GM12878 (cell line): ENCODE measurements around the gene NHSL2. TPM values are rescaled to one million over a fixed set of nuclear protein-coding genes. Genes with fewer than 3 reads are reported as not detected.

Experiments
- ATAC-seq: fragments of 200-7000 bp; cut with Tn5 transposase; 3 replicates; pipeline ENCODE4 v1.9.1; 2020; ENCODE audit warnings: mild to moderate bottlenecking, moderate library complexity
- BruUV-seq: library from RNA; stranded (reverse); fragments of 400-500 nt; replicated peaks from 2 replicates; lab custom pipeline; 2021; lab: Mats Ljungman, UMichigan
- CTCF ChIA-PET: fragments of 300-600 bp; sonication (Branson Sonifier 250); formaldehyde crosslinking; extraction: SDS; loops from one replicate; lab custom pipeline; 2021; ENCODE audit warnings: inconsistent platforms; lab: Yijun Ruan, JAX
- POLR2A ChIA-PET: fragments of 350-600 bp; formaldehyde crosslinking; extraction: SDS; loops from one replicate; lab custom pipeline; 2021; ENCODE audit warnings: inconsistent platforms; lab: Charles Lee
- RAD21 ChIA-PET: fragments of 300-600 bp; sonication (Branson Sonifier 250); formaldehyde crosslinking; loops from one replicate; lab custom pipeline; 2023; ENCODE audit warnings: antibody characterized with exemption; ENCODE audit not compliant: unreplicated experiment; lab: Charles Lee
- SMC1A ChIA-PET: fragments of 300-600 bp; sonication (Branson Sonifier 250); formaldehyde crosslinking; loops from one replicate; lab custom pipeline; 2023; ENCODE audit not compliant: unreplicated experiment, uncharacterized antibody; lab: Charles Lee
- DNase-seq: peaks from one replicate; pipeline ENCODE4 v3.0.0-alpha.2; 2011; ENCODE audit warnings: low read depth, low spot score
- FAIRE-seq: peaks from 3 replicates; lab custom pipeline; 2011; peaks lifted over from hg19 to GRCh38; lab: Jason Lieb, UNC
- H2AFZ ChIP-seq: 2 replicates; pipeline ENCODE4 v1.6.0; 2011; ENCODE audit warnings: low read depth, low read length, control low read depth; ENCODE audit not compliant: control insufficient read depth
- H3K27ac ChIP-seq: 2 replicates; pipeline ENCODE4 v1.5.1; 2011; ENCODE audit warnings: control low read depth; ENCODE audit not compliant: control insufficient read depth, insufficient read depth
- H3K27me3 ChIP-seq, 2 experiments: replicated peaks in 1 of 2; 2 replicates each; pipeline versions ENCODE4 v1.6.0 to v1.6.1; 2011; ENCODE audit warnings: low read length in 1 of 2; ENCODE audit not compliant: control insufficient read depth in 2 of 2, insufficient read depth in 2 of 2
- H3K36me3 ChIP-seq, 2 experiments: 2 replicates each; pipeline ENCODE4 v1.5.1; 2011; ENCODE audit warnings: low read length in 1 of 2; ENCODE audit not compliant: control insufficient read depth in 2 of 2, insufficient read depth in 2 of 2
- H3K4me1 ChIP-seq: 2 replicates; pipeline ENCODE4 v1.6.1; 2011; ENCODE audit warnings: mild to moderate bottlenecking, low read length, moderate library complexity, mixed read lengths; ENCODE audit not compliant: control insufficient read depth, insufficient read depth
- H3K4me2 ChIP-seq: 2 replicates; pipeline ENCODE4 v1.6.0; 2011; ENCODE audit warnings: control low read depth; ENCODE audit not compliant: control insufficient read depth, insufficient read depth
- H3K4me3 ChIP-seq: fragments of 200-600 bp; sonication (generic); 2 replicates; pipeline ENCODE4 v1.5.1; 2016
- H3K79me2 ChIP-seq: 2 replicates; pipeline ENCODE4 v1.6.0; 2011; ENCODE audit warnings: low read length; ENCODE audit not compliant: control insufficient read depth, insufficient read depth
- H3K9ac ChIP-seq: 2 replicates; pipeline ENCODE4 v1.8.0; 2011; ENCODE audit warnings: low read length, control low read depth, mixed read lengths; ENCODE audit not compliant: control insufficient read depth, insufficient read depth
- H3K9me3 ChIP-seq: replicated peaks from 3 replicates; pipeline ENCODE4 v1.5.1; 2011; ENCODE audit warnings: mild to moderate bottlenecking, low read length; ENCODE audit not compliant: control insufficient read depth, insufficient read depth
- H4K20me1 ChIP-seq: 2 replicates; pipeline ENCODE4 v1.6.0; 2011; ENCODE audit not compliant: control insufficient read depth, insufficient read depth
- EGR1 ChIP-seq, 2 experiments: IDR thresholded peaks; 1 replicate in 1 of 2; 2 replicates in 1 of 2; pipeline ENCODE4 v1.6.1; 2011 to 2012; ENCODE audit warnings: low read depth in 2 of 2, low read length in 2 of 2, borderline replicate concordance in 1 of 2, mild to moderate bottlenecking in 1 of 2, moderate library complexity in 1 of 2
- FOXK2 ChIP-seq: fragments of 450-650 bp; IDR thresholded peaks from 2 replicates; pipeline ENCODE4 v1.6.1; 2017; ENCODE audit warnings: mild to moderate bottlenecking, moderate library complexity
- MEF2A ChIP-seq: IDR thresholded peaks from 2 replicates; pipeline ENCODE4 v1.6.1; 2011; ENCODE audit warnings: low read depth, mild to moderate bottlenecking, low read length, moderate library complexity; ENCODE audit not compliant: insufficient read depth
- POLR2AphosphoS5 ChIP-seq: IDR thresholded peaks from 2 replicates; pipeline ENCODE4 v1.6.1; 2011; ENCODE audit warnings: mild to moderate bottlenecking, low read length, inconsistent platforms
- SIN3A ChIP-seq: IDR thresholded peaks from 2 replicates; pipeline ENCODE4 v1.6.1; 2012; ENCODE audit warnings: low read depth, low read length, improper control_type of control experiment
- SKIL ChIP-seq: fragments of 450-650 bp; IDR thresholded peaks from 2 replicates; pipeline ENCODE4 v1.6.1; 2017; ENCODE audit warnings: mild to moderate bottlenecking, low read depth, inconsistent platforms; ENCODE audit not compliant: poor library complexity, severe bottlenecking
- SMAD1 ChIP-seq: fragments of 450-650 bp; IDR thresholded peaks from 2 replicates; pipeline ENCODE4 v1.6.1; 2018; ENCODE audit warnings: mild to moderate bottlenecking, low read depth; ENCODE audit not compliant: partially characterized antibody
- SMAD5 ChIP-seq: IDR thresholded peaks from 2 replicates; pipeline ENCODE4 v1.6.1; 2016; ENCODE audit warnings: antibody characterized with exemption, low read depth
- SREBF1 ChIP-seq: IDR thresholded peaks from 2 replicates; pipeline ENCODE4 v1.6.1; 2012; ENCODE audit warnings: mild to moderate bottlenecking, low read length
- STAT1 ChIP-seq: fragments of 450-650 bp; conservative IDR thresholded peaks from 2 replicates; pipeline ENCODE4 v1.6.1; 2014; ENCODE audit warnings: antibody characterized with exemption, mild to moderate bottlenecking
- SUZ12 ChIP-seq: fragments of 200-600 bp; sonication (generic); IDR thresholded peaks from one replicate; pipeline ENCODE4 v1.6.1; 2018; ENCODE audit warnings: antibody characterized with exemption, mild to moderate bottlenecking; ENCODE audit not compliant: unreplicated experiment
- ZBED1 ChIP-seq: IDR thresholded peaks from 2 replicates; pipeline ENCODE4 v1.6.1; 2016; ENCODE audit warnings: borderline replicate concordance
- WGBS: methylation state at CpG from one replicate; pipeline ENCODE4 v1.1.6; 2016; ENCODE audit warnings: low lambda C conversion rate; ENCODE audit not compliant: insufficient replicate concordance, insufficient coverage; ENCODE audit errors: missing lambda C conversion rate; 5-methylcytosine and 5-hydroxymethylcytosine counted together
- in situ Hi-C: fragments of 300-500 bp; cut with MboI; formaldehyde crosslinking; loops from 9 replicates; pipeline ENCODE4 v1.14.3; 2018; ENCODE audit warnings: mixed read lengths
- intact Hi-C: fragments of 100-400 bp; cut with micrococcal nuclease; formaldehyde crosslinking; loops from one replicate; pipeline ENCODE4 v1.14.2; 2022; ENCODE audit not compliant: unreplicated experiment
- polyA plus RNA-seq, 11 experiments: library from polyadenylated mRNA; depleted of rRNA in 4 of 11; unstranded in 6 of 11; stranded (reverse) in 5 of 11; fragments of >200 nt; fragmentation: Nextera tagmentation in 4 of 11; fragmentation: Illumina TruSeq in 1 of 11; extraction: Ambion mirVana in 4 of 11; extraction: Trizol in 1 of 11; gene quantifications; 1 replicate in 1 of 11; 2 replicates in 10 of 11; pipeline versions ENCODE4 v1.2.1 to v1.2.3, GENCODE V29; 2011 to 2016; ENCODE audit warnings: inconsistent platforms in 2 of 11, missing spikeins in 2 of 11, low read depth in 1 of 11
- total RNA-seq, 4 experiments: library from RNA; depleted of rRNA in 3 of 4; stranded (reverse); fragments of >200 nt in 3 of 4; fragmentation: Illumina TruSeq in 1 of 4; extraction: Trizol in 1 of 4; gene quantifications; 2 replicates each; pipeline versions ENCODE4 v1.2.1 to v1.2.3, GENCODE V29; 2013 to 2021
- TF ChIP-seq, protein P1 (sequence below): fragments of 450-650 bp; IDR thresholded peaks from 2 replicates; pipeline ENCODE4 v1.6.1; 2017; ENCODE audit warnings: mild to moderate bottlenecking, moderate library complexity

Gene NHSL2
- total and polyA plus RNA-seq, 10 of the 15 experiments (the other 5 are each of a cell fraction or from before 2014, with no cell fraction given) = 0.05 to 0.53 (median 0.07) TPM; not detected in 2

DNA sequence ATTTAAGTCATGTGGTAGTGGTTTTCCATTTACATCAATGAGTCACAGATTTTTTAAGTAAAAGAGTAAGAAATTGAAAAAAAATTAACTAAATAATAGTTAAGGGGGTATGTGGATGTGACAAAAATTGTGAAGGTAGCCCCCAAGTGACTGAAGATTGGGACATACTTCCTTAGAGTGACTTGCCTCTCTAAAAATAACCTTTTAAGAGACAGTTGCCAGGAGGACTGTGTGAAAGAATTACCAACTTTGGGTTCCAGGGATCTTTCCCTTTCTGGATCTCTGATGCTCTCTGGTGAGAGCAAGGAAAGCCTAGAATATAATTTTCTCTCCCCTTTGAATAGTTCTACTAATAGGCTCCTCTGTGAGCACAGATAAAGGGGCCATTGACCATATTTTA, 42.7 kb downstream of the NHSL2 start (continued):
- TF ChIP-seq, protein P1, sequence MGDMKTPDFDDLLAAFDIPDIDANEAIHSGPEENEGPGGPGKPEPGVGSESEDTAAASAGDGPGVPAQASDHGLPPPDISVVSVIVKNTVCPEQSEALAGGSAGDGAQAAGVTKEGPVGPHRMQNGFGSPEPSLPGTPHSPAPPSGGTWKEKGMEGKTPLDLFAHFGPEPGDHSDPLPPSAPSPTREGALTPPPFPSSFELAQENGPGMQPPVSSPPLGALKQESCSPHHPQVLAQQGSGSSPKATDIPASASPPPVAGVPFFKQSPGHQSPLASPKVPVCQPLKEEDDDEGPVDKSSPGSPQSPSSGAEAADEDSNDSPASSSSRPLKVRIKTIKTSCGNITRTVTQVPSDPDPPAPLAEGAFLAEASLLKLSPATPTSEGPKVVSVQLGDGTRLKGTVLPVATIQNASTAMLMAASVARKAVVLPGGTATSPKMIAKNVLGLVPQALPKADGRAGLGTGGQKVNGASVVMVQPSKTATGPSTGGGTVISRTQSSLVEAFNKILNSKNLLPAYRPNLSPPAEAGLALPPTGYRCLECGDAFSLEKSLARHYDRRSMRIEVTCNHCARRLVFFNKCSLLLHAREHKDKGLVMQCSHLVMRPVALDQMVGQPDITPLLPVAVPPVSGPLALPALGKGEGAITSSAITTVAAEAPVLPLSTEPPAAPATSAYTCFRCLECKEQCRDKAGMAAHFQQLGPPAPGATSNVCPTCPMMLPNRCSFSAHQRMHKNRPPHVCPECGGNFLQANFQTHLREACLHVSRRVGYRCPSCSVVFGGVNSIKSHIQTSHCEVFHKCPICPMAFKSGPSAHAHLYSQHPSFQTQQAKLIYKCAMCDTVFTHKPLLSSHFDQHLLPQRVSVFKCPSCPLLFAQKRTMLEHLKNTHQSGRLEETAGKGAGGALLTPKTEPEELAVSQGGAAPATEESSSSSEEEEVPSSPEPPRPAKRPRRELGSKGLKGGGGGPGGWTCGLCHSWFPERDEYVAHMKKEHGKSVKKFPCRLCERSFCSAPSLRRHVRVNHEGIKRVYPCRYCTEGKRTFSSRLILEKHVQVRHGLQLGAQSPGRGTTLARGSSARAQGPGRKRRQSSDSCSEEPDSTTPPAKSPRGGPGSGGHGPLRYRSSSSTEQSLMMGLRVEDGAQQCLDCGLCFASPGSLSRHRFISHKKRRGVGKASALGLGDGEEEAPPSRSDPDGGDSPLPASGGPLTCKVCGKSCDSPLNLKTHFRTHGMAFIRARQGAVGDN = no peak
- no peak for TF ChIP-seq SUZ12

DNA sequence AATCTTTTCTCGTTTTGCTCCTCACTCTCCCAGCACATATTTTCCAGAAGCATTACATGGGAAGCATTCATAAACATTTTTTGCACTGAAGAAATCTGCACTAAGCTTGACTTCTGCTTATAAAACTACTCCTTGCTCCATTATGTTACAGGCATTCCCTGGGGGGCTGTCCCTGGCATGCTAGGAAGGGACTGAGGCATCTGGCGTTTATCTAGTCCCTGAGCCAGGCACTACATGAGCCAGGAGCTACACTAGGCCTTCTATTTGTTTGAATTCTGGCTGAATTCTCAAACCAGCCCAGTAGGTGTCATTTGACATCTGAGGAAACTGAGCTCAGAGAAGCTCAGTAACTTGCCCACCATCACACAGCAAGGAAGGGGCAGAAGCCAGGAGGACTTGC, 43.3 kb downstream of the NHSL2 start:
- intact Hi-C loops (no loop called here), in situ Hi-C loops (no loop called here)
- H3K4me2 ChIP-seq = no peak overlapping the region
- WGBS = 3% methylated on average over 2 of the region's 2 CpGs
- FAIRE-seq (no peak), ATAC-seq (no peak), DNase-seq (no peak)
- H3K9ac ChIP-seq = no peak overlapping the region
- ChIA-PET SMC1A (interaction anchor here (0.8 kb wide), 1 partner anchor 16 kb away, joined by 3 read pairs; no protein-coding TSS in a partner anchor), CTCF (interaction anchor here (0.6 kb wide), 1 partner anchor 17 kb away, joined by 3 read pairs; no protein-coding TSS in a partner anchor), RAD21 (no interaction called here), POLR2A (no interaction called here)
- H3K79me2 ChIP-seq = no peaks in the 10 kb centered on the region
- H3K9me3 ChIP-seq = no peaks in the 10 kb centered on the region
- TF ChIP-seq SMAD1 (no peak), STAT1 (no peak), EGR1 (IDR thresholded peaks at IDR 0.05; ENCODE audit: borderline replicate concordance in 1 of 2, low read depth in 2 of 2, low read length in 2 of 2) (no peak), POLR2AphosphoS5 (no peak), SKIL (no peak), SIN3A (no peak), SMAD5 (no peak), ZBED1 (no peak), MEF2A (no peak), FOXK2 (no peak), SREBF1 (no peak)
- H2AFZ ChIP-seq = no peak overlapping the region
- H3K27me3 ChIP-seq = peaks cover 0 to 3% of the 10 kb centered on the region in 2 experiments; a peak in 1 of 4 replicates
- no TSS peak for BruUV-seq
- H3K27ac ChIP-seq = no peak overlapping the region
- no peak overlapping the region for H3K4me3 ChIP-seq
- H4K20me1 ChIP-seq = no peaks in the 10 kb centered on the region
- H3K4me1 ChIP-seq = no peaks in the 10 kb centered on the region
- no peaks in the 10 kb centered on the region for H3K36me3 ChIP-seq
